ENCODE data around the gene HIVEP2.

DNA sequence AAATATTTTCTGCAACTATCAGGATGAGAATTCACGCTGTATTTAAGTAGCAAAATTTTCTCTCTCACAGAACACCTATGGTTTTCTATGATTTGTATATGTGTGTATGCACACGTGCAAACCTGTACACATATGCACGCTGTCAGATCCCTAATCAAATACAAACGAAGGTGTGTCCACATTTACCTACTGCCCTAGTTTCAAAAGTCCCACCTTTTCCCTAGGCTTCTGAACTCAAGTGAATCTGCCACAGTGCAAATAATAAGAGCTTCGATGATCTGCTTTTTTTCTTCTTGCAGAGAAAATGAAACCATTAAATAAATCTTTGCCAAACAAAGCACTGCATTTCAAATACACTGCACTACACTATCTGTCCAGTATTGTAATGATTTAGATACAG is 6.5 kb downstream of the HIVEP2 start:
- TF ChIP-seq, protein P1, sequence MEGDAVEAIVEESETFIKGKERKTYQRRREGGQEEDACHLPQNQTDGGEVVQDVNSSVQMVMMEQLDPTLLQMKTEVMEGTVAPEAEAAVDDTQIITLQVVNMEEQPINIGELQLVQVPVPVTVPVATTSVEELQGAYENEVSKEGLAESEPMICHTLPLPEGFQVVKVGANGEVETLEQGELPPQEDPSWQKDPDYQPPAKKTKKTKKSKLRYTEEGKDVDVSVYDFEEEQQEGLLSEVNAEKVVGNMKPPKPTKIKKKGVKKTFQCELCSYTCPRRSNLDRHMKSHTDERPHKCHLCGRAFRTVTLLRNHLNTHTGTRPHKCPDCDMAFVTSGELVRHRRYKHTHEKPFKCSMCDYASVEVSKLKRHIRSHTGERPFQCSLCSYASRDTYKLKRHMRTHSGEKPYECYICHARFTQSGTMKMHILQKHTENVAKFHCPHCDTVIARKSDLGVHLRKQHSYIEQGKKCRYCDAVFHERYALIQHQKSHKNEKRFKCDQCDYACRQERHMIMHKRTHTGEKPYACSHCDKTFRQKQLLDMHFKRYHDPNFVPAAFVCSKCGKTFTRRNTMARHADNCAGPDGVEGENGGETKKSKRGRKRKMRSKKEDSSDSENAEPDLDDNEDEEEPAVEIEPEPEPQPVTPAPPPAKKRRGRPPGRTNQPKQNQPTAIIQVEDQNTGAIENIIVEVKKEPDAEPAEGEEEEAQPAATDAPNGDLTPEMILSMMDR (IDR thresholded peaks at IDR 0.05) = no peak
- TF ChIP-seq POLR2A (IDR thresholded peaks at IDR 0.05) = no peak

Measured in esophagus squamous epithelium (tissue), 4 donors.